Stimulated activated CD8-positive, alpha-beta memory T cell treated with anti-CD3 and anti-CD28 coated beads, Interleukin-2, amount 100 ng/mL, for 1 hour (primary cell): ENCODE results near the gene LRRC75B.
"Not testable (repeated sequence)": the region's sequence is repeated elsewhere in the genome, so short reads cannot be mapped to it uniquely, and the experiment has no call there.

Source experiments
- DNase-seq, 2 donors: peaks; one replicate each; pipeline ENCODE4 v3.0.0-alpha.2; 2020; ENCODE audit warnings: low read depth in 2 of 2

The LRRC75B gene

DNA sequence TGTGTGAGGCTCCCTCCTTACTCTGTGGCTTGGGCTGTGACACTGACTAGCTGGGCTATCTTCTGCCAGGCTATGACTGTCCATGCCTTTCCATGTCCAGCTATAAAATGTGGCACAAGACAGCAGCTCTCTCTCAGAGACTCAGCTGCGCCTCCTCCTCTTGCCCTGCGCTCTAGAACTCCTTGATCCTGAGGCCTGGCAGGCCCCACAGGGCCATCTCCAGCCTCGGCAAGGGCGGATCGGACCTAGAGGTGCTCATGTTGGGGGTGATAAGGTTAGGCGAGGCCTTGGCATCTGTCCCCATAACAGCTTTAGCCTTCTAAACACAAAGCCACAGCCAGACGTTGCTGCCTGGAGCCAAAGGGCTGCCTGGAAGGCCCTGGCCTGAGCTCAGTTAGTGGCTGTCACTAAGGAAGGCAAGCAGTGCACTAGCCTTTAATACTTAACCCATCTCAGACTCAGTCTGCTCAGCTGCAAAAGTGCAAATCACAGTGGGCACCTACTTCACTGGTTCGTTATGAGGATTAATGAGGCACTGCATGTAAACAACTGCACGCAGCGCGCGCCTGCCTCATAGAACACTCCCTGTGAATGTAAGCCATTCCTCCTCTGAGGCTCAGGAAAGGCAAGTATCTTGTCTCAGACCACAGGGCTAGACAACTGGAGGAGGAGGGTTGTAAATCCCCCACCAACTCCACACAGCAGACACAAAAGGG is 39.1 kb downstream of the LRRC75B start:
- DNase-seq: no peak

GRCh38 chr22:24552503-24553286 is 40.2 kb downstream of the LRRC75B start:
- DNase-seq: not testable (repeated sequence)

GRCh38 chr22:24550902-24551435 is 41.9 kb downstream of the LRRC75B start:
- DNase-seq: no peak

- no peak for DNase-seq
Observed at GRCh38 chr22:24550028-24550901, 42.6 kb downstream of the LRRC75B start.

- DNase-seq: no peak
Observed at GRCh38 chr22:24548812-24549211, 44.1 kb downstream of the LRRC75B start.

- no peak for DNase-seq
Observed at GRCh38 chr22:24543679-24544243, 49.1 kb downstream of the LRRC75B start.

GRCh38 chr22:24543185-24543601 is 49.7 kb downstream of the LRRC75B start:
- DNase-seq: no peak

- no peak for DNase-seq
Observed at GRCh38 chr22:24542641-24543040, 50.2 kb downstream of the LRRC75B start.

DNA sequence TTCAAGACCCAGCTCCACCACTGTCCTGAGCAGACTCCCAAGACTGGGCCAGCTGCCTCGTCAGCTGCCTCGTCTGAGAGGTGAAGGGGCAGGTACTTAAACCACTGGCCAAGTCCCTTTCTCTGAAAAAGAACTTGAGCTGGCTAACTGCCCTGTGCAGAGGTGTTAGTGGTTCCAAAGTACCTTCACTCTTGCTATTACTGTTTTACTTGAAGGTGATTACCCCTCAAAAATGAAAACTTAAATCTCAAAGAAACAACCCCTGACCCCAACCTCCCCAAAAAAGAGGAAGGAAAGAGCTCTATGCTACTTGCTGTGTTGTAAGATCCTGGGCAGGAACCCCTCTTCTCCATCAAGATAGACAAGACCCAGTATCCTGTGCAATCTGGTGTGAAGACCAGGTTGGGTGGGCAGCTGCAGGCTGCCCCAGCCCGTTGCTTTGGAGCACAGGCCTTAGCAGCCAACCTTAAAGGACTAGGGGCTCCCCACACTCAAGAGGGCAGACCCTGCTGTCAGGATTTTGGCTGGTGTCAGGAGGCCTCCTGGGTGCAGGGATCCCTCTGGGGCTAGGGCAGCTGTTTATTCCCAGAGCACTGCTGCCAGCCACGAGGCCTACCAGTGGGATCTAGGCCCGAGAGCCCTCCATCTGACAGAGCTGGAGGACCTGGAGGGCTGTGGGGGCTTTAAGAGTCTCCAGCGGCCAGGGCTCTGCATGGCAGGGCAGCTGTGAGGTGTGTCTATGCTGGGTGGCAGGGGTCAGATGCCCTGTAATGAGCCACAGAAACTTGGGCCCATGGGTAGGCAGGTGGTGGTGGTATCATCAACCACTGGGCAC is 51.0 kb downstream of the LRRC75B start:
- no peak for DNase-seq

- DNase-seq: no peak
Observed at GRCh38 chr22:24540470-24540869, 52.4 kb downstream of the LRRC75B start.

GRCh38 chr22:24536089-24536488 is 56.8 kb downstream of the LRRC75B start:
- DNase-seq: no peak
